Dendritic cell treated with granulocyte-macrophage colony-stimulating factor and Interleukin-4, amounts not matched to agents 40 ng/mL and 50 ng/mL, for 4 days (primary cell): Measurements from ENCODE around the gene GSK3A.

Source experiments
- H3K27ac Mint-ChIP-seq: one replicate; pipeline ENCODE4 v1.8.0; 2022; ENCODE audit warnings: mild to moderate bottlenecking, mixed read lengths
- H3K27me3 Mint-ChIP-seq: one replicate; pipeline ENCODE4 v1.8.0; 2022; ENCODE audit warnings: mild to moderate bottlenecking, mixed read lengths
- H3K36me3 Mint-ChIP-seq: one replicate; pipeline ENCODE4 v1.8.0; 2022; ENCODE audit warnings: low read depth, mixed read lengths
- H3K4me1 Mint-ChIP-seq: one replicate; pipeline ENCODE4 v1.8.0; 2022; ENCODE audit warnings: low read depth, mixed read lengths
- H3K4me3 Mint-ChIP-seq: one replicate; pipeline ENCODE4 v1.8.0; 2022; ENCODE audit warnings: mild to moderate bottlenecking, moderate library complexity, mixed read lengths
- H3K9me3 Mint-ChIP-seq: one replicate; pipeline ENCODE4 v1.8.0; 2022; ENCODE audit warnings: mixed read lengths
- intact Hi-C: fragments of 100-400 bp; cut with micrococcal nuclease; formaldehyde crosslinking; loops from one replicate; pipeline ENCODE4 v1.15.0; 2022

Gene GSK3A

DNA sequence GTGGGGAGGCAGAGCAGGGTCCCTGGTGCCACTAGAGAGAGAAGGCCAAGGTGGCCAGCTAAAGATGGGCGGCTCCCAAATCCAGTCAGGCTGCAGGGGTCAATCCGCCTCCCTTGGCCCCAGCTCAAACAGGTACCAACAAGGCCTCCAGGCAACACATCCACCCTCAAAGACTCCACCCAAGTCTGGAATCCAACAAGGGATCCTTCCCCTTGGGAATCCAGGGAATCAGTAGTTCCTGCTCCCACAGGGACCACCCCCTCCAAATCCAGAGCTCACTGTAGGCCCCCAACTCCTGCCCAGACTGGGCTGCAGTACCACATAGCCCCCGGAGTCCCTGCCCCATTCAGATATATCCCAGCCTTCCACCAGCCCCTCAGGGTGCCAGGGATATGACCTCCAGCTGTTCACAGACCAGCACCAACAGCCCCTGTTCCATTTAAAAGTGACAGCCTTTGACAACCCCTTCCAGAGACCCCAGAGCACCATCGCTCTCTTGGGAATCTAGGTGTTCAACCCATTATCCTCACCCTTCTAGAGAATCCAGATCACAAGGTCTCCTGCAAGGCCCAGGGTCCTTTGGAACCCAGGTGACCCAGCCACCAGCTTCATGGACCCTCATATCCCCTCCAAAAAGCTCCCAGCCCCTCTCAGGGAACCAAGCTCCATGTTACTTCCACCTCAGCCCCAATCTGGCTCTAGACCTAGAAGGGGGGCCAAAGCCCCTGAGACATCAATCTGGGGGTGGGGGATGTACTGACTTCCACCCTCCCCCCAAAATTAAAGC is 9.4 kb upstream of the GSK3A start:
- peaks cover 6% of the 10 kb centered on the region for H3K27me3 Mint-ChIP-seq
- peak overlapping the region; percentile 14 for H3K4me3 Mint-ChIP-seq
- H3K4me1 Mint-ChIP-seq, result peaks cover 63% of the 10 kb centered on the region
- H3K9me3 Mint-ChIP-seq, result no peaks in the 10 kb centered on the region
- intact Hi-C loops, result no loop called here
- peak overlapping the region; percentile 88 for H3K27ac Mint-ChIP-seq
- peaks cover 52% of the 10 kb centered on the region for H3K36me3 Mint-ChIP-seq

DNA sequence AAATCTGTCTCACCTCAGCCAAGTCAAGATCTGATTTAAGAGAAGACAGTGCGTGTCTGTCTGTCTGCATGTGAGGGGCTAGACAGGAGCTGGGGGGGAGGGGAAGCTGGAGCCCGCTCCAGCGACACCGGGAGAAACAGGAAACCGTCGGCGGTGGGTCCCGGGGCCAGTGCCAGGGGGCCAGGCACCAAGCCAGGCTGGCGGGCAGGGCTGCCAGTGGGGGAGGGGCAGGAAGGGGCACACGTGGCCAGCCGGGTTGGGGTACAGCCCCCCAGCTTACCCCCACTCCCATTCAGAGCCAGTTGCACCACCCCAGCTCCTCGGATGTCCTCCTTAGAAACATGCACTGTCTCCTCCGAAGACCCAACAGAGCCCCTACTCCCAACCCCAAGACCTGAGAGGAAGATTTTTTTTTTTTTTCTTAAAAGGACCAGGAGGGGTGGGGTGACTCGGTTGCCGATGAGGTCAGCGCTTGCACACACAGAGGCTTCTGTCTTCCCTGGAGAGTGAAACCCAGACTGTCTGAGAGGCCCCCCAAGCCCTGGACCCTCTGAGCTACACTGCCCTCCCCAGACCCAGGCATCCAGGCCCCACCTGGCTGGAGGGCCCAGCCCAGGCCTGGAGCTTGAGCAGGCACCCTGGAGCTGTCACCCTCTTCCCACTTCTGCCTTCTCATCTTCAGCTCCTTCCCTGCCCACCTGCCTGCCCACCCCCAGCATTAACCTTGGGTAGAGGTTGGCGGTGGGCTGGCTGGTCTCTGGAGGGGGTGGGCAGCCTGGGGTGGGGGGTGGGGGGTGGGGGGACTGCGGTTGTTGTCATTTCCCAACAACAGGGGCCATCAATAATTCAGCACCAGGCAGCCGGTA is 8.5 kb upstream of the GSK3A start:
- H3K27ac Mint-ChIP-seq, result peak overlapping the region; percentile 51
- peaks cover 62% of the 10 kb centered on the region for H3K4me1 Mint-ChIP-seq
- no peaks in the 10 kb centered on the region for H3K27me3 Mint-ChIP-seq
- H3K4me3 Mint-ChIP-seq, result peak overlapping the region; percentile 35
- H3K36me3 Mint-ChIP-seq, result peaks cover 55% of the 10 kb centered on the region
- intact Hi-C loops, result no loop called here
- no peaks in the 10 kb centered on the region for H3K9me3 Mint-ChIP-seq

DNA sequence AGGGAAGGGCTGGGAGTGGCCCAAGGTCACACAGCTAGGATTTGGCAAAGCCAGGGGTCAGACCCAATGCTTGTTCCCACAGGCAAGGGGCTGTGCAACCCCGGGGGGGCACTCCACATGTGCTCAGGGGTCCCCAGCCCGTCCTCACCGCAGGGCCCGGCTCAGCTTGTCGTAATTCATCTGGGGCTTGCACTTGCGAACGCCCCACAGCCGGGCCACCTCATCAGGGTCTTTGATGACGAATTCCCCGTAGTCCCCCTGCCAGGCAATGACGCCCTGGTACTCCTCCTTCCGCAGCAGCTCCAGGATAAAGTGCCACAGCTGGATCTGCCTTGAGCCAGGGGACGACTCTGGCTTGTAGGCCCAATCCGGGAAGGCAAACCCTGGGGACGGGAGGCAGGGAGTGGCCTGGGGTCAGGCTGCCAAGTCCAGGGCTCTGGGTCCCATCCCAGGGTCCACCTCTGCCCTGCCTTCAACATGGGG is 7.8 kb upstream of the GSK3A start:
- Mint-ChIP-seq H3K9me3 (no peaks in the 10 kb centered on the region), H3K27ac (no peak overlapping the region), H3K27me3 (no peaks in the 10 kb centered on the region), H3K4me1 (peaks cover 64% of the 10 kb centered on the region), H3K4me3 (peak overlapping the region; percentile 7), H3K36me3 (peaks cover 55% of the 10 kb centered on the region)
- intact Hi-C loops, result no loop called here

DNA sequence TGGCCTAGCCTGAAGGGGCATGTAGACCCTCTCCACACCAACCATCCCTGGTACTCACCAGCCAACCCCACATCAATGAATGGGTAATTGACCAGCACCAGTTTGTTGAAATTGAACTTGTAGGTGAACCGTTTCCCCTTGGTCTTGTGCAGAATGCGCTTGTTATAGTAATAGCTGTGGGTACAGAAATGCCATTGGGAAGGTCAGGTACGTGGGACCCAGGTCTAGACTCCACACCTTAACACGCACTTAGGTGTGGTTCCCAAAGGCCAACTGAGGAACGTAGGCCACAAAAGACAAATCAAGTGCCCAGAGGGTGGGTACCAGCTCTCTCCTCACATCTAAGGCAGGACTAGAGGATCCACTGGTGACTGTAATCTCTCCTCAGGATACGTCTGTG is 7.4 kb upstream of the GSK3A start:
- H3K4me1 Mint-ChIP-seq, result peaks cover 69% of the 10 kb centered on the region
- H3K36me3 Mint-ChIP-seq, result peaks cover 54% of the 10 kb centered on the region
- H3K9me3 Mint-ChIP-seq, result no peaks in the 10 kb centered on the region
- no peaks in the 10 kb centered on the region for H3K27me3 Mint-ChIP-seq
- H3K27ac Mint-ChIP-seq, result no peak overlapping the region
- no peak overlapping the region for H3K4me3 Mint-ChIP-seq
- intact Hi-C loops, result no loop called here

DNA sequence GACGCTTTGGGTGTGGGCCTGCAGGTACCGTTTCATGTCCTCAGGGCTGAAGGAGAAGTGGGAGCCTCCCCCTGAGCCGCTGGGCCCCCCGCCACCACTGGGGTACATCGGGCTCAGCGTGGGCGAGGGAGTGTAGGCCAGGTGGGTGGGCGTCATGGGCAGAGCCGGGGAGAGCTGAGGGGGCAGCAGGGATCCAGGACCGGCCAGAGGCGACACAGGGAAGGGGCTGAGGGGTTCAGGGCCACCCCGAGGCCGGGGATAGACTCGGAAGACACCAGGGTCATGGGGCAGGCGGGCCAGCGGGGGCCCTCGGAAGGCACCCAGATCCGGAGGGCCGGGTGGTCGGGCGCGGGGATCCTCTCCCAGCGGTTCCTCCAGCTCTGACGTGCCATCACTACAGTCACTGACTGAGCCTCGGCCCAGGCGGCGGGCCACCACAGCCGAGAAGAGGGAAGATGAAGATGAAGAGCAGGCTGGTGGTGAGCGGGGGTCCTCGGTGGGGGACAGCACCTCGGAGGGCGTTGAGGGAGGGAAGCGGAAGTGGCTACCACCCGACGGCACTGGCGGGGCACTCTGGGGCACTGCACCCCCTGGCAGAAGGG is 6.8 kb upstream of the GSK3A start:
- no peaks in the 10 kb centered on the region for H3K9me3 Mint-ChIP-seq
- H3K27ac Mint-ChIP-seq, result no peak overlapping the region
- peaks cover 70% of the 10 kb centered on the region for H3K4me1 Mint-ChIP-seq
- peaks cover 51% of the 10 kb centered on the region for H3K36me3 Mint-ChIP-seq
- no peaks in the 10 kb centered on the region for H3K27me3 Mint-ChIP-seq
- intact Hi-C loops, result no loop called here
- no peak overlapping the region for H3K4me3 Mint-ChIP-seq

DNA sequence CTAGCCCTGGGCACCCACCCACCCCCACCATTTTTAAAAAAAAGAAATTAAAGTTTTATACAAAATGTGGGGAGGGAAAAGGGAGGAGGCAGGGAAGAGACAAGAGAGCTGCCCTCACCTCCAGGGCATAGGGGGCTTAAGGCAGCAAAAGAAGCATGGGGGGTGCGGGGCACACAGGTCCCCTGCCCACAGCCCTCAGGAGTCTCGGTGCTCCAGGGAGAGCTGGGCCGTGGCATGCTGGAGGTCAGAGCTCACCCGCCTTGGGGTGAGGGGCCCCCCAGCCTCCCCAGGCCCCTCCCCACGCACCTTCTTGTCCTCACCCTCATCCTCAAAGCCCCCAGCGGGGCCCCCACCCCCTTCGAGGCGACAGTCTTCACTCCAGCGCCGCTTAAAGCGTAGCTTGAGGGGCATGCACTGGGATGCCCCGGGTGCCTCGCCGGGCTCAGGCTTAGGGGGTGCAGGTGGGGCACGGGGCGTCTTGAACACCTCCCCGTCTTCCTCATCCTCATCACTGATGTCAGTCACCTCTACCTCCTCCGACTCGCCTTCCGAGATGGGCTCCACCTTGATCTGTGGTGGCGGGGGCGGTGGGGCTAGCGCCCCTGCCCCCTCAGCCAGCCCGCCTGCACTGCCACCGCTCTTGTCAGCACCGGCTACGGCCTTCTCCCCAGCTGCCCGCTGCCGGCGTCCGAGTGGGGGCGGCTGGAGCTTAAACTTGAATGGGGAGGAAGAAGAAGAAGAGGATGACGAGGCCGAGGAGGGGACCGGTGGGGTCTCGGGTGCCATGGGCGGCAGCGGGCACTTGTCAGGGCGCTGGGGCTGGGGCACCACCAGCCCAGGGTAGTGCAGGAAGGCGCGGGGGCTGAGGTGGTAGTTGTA is 6.1 kb upstream of the GSK3A start:
- Mint-ChIP-seq H3K9me3 (no peaks in the 10 kb centered on the region), H3K4me3 (no peak overlapping the region), H3K27me3 (no peaks in the 10 kb centered on the region), H3K4me1 (peaks cover 70% of the 10 kb centered on the region), H3K27ac (no peak overlapping the region), H3K36me3 (peaks cover 52% of the 10 kb centered on the region)
- intact Hi-C loops, result no loop called here

DNA sequence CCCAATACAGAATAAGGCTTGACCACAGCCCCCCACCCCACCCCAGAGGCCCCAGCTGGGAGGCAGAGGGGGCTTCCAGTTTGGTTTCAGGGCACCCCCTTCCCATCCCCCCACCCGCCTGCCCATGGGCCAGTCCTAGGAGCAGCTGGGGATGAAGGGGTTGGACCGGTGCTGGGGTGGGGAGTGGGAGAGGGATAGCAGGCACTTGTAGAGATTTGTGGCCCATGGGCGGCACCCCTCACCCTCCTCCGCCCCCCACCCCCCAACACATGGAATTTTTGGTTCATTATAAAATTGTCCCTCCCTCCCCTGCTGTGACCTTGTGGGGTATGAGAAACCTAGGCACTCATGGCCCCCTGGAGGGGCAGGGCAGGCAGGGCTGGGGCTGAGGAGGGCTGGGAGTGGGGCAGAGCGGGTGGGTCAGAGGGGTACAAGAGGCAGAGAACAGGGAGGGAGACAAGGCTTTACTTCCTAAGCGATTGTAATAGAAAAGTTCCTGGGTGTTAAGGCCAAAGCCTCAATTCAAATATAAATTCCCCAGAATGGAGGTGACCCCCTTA is 5.3 kb upstream of the GSK3A start:
- H3K9me3 Mint-ChIP-seq, result no peaks in the 10 kb centered on the region
- H3K36me3 Mint-ChIP-seq, result peaks cover 49% of the 10 kb centered on the region
- H3K4me3 Mint-ChIP-seq, result no peak overlapping the region
- intact Hi-C loops, result no loop called here
- peaks cover 63% of the 10 kb centered on the region for H3K4me1 Mint-ChIP-seq
- H3K27me3 Mint-ChIP-seq, result no peaks in the 10 kb centered on the region
- H3K27ac Mint-ChIP-seq, result no peak overlapping the region

DNA sequence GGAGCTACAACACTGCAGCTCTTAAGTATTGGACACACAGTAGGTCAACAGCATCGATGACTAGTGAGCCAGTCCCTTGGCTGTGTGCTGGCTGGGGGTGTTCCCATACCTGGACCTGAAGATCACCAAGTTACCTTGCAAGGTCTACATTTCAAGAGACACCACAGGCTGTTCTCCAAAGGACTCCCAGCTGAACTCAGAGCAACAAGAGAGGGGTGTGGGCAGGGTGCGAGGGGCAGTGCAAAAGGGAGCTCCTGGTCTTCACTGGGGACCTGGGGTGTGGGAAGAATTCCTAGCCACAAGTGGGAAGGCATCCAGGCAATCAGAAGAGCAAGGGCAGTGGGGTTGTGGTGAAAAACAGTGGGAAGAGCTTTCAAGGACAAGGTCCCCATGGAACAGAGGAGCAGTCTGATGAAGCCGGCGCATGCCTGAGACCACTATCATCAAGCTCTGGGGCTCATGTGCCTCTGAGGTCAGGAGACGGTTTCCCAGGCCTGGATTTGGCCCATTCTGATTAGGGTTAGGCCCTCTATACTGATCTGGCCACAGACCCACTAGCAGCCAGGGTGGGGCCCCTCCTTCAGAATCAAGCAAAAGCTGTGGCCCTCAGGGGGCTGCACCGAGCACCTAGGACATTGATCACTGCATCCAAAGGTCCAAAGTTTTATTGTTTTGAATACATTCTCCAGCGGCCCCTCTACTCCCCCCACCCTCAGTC is 4.7 kb upstream of the GSK3A start:
- no peaks in the 10 kb centered on the region for H3K9me3 Mint-ChIP-seq
- peaks cover 57% of the 10 kb centered on the region for H3K4me1 Mint-ChIP-seq
- H3K4me3 Mint-ChIP-seq, result no peak overlapping the region
- H3K27me3 Mint-ChIP-seq, result no peaks in the 10 kb centered on the region
- intact Hi-C loops, result no loop called here
- peak overlapping the region; percentile 14 for H3K27ac Mint-ChIP-seq
- peaks cover 48% of the 10 kb centered on the region for H3K36me3 Mint-ChIP-seq

DNA sequence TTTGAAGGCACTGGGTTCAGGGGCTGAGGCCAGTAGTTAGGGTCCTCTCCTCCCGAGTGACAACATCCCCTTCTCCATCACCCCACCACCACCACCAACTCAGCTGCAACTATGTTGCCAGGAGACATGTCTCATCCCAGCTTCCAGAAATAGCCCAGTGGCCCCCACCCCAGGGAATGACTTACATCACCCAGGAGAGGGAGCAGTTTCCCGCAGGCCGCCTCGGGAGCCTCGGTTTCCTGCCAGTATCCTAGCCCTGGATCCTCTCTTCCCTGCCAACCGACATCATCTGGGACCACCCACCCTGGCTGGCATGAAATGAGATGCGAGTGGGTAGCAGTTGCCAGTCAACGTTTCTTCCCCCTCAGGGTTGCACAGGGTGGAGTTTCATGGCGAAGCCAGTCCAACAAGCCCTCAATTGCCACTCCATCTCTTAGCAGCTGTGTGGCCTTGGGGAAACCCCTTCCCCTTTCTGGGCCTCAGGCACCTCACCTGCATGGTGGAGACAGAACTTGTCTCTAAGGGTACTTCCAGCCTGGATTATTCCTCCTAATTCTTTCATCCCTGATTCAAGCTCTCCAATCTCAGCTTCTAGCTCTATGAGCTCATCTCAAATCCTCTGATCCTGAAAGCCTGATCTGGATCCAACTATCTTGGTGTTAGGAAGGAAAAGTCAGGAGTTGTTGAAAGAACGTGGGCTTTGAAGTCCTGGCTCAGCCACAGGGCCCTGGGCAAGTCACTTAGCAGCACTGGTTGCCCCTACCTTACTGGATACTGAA is 3.9 kb upstream of the GSK3A start:
- no peaks in the 10 kb centered on the region for H3K9me3 Mint-ChIP-seq
- no peak overlapping the region for H3K4me3 Mint-ChIP-seq
- peak overlapping the region; percentile 14 for H3K27ac Mint-ChIP-seq
- intact Hi-C loops, result no loop called here
- peaks cover 49% of the 10 kb centered on the region for H3K4me1 Mint-ChIP-seq
- H3K27me3 Mint-ChIP-seq, result no peaks in the 10 kb centered on the region
- H3K36me3 Mint-ChIP-seq, result peaks cover 48% of the 10 kb centered on the region

DNA sequence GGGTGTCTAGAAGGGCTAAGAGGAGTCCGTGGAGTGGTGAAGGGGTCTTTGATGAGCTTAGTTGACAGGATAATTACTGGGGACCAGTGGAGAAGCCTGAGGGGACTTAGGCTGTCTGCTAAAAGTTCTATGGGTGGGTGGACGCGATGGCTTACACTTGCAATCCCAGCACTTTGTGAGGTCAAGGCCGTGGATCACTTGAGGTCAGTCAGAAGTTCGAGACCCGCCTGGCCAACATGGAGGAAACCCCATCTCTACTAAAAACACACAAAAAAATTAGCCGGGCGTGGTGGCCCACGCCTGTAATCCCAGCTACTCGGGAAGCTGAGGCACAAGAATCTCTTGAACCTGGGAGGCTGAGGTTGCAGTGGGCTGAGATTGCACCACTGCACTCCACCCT is 2.8 kb upstream of the GSK3A start:
- Mint-ChIP-seq H3K4me3 (no peak overlapping the region), H3K36me3 (peaks cover 46% of the 10 kb centered on the region), H3K9me3 (no peaks in the 10 kb centered on the region), H3K27me3 (no peaks in the 10 kb centered on the region), H3K4me1 (peaks cover 49% of the 10 kb centered on the region), H3K27ac (peak overlapping the region; percentile 91)
- intact Hi-C loops, result no loop called here

DNA sequence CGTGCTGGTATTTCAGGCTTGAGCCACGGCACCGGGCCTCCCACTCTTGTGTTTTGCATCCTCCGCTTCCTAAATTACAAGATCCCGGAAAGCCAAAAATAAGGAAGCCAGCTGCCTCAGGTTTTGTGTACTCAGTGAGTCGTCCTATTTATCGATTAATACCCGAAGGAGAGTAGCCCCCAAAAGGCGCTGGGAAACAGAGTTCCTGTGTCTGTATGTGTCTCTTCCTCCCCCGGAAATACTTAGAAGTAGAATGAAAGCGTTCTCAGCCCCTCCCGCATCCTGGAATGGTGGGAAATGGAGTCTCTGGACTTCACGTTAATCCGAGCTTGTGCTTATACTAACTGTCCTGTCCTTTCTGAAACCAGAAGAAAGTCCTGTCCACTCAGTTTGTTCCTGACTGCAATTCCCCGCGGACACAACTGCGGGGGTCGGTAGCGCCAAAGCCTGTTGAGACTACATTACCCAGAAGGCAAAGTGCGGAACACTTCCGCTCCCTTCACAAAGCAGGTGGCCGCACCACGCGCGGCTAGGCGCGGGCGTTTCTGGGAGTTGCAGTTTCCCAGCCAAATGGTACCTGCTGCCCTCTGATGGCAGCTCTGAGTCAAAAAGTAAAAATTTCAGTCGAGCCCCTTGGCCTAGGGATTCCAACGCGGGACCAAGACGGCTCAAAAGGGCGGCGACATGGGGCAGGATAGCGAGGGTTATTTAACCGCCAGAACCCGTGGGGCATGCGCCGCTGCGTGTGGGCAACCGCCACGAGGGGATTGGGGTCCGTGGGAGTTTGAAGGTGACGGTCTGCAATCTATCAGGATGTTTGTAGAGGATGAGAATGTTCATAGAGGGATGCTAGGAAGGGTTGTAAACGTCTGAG is 2.2 kb upstream of the GSK3A start:
- Mint-ChIP-seq H3K27me3 (no peaks in the 10 kb centered on the region), H3K4me1 (peaks cover 53% of the 10 kb centered on the region), H3K27ac (peak overlapping the region; percentile 91), H3K9me3 (no peaks in the 10 kb centered on the region), H3K4me3 (peak overlapping the region; percentile 91), H3K36me3 (peaks cover 46% of the 10 kb centered on the region)
- intact Hi-C loops, result loop anchor here (1.0 kb wide), 1 partner anchor 24 kb away; the partner anchor contains the start of gene ZNF526
